GM18508 (cell line): Measurements from ENCODE around the gene ZNF776.
"Not testable (repeated sequence)": the region's sequence is repeated elsewhere in the genome, so short reads cannot be mapped to it uniquely, and the experiment has no call there.

Source experiments
- ATAC-seq: cut with Tn5 transposase; IDR thresholded peaks from one replicate; pipeline ENCODE4 v1.9.1; 2021; ENCODE audit warnings: moderate number of reproducible peaks; ENCODE audit not compliant: insufficient read depth, unreplicated experiment

Gene ZNF776

DNA sequence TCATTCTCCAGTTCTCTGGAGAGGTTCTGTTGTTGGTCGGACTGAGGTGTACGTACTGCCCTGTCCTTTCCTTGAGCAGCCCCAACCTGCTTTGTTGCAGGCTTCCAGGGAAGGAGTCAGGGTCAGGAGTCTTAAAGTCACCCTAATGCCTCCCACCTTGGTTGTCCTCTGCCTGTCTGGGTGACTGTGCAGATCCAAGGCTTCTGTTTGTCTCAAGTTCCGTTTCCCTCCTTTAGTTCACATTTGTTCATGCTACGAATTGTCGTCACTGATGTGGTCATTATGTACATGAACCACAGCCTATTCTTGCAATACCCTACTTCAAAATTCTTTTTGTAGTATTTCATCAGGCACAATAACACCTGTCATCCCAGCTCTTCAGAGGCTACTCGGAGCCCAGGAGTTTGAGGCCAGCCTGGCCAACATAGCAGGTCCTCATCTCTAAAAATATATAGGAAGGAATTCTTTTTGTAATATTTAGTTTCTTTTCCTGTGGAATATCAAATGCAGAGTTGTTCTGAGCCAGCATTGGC is 30.2 kb downstream of the ZNF776 start:
- ATAC-seq: no peak

GRCh38 chr19:57778336-57778735 is 31.7 kb downstream of the ZNF776 start:
- no peak for ATAC-seq

GRCh38 chr19:57779220-57779845 is 32.7 kb downstream of the ZNF776 start:
- ATAC-seq: no peak

DNA sequence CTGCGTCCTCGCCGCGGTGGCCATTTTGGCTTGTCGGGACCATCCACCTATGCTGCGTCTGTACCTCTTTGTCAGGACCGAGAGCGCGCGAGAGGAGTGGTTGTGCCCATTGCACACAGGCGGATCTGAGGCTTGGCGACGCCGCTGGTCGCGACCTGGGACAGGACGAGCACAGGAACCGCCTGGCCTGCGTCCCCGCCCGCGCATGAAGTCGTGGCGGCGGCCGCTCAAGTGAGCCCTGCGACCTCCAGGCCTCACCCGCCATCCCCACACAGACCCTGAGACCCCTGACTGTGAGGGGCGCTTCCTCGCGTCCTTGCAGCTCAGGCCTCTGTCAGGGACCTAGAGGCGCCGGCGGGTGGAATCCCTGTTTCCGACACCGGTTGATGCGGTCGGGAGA is 39.7 kb downstream of the ZNF776 start:
- ATAC-seq: no peak

DNA sequence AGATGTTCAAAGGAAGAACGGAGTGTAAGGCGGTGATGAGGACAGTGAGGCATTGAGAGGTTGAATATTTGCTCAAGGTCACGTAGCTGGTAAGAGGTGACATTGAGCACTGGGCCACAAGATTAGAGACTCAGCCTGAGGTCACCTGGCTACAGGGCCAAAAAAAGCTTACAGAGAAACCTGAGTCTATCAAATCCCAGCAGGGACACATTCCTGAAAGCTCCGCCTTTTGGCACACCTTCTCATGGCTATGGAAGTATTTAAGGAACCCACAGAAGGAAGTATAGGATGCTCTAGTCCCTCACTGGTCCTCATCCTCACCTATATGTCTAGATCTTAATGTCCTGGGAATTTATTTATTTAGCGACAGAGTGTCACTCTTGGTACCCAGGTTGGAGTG is 40.3 kb downstream of the ZNF776 start:
- ATAC-seq: no peak

GRCh38 chr19:57788114-57788692 is 41.6 kb downstream of the ZNF776 start:
- no peak for ATAC-seq

DNA sequence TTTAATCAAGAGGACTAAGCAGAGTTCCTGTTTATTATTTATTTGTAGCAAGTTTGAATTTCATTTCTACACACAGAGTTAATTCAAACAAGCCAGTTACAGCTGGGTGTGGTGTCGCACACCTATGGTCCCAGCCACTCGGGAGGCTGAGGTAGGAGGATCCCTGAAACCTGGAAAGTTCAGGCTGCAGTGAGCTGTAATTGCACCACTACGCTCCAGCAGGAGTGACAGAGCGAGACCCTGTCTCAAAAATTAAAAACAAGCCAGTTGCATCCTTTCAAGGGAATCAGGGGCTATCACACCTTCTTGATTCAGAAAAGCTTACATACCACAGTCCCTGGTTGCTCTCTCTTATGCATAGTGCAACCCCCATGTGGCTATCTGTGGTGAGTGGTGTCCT is 42.7 kb downstream of the ZNF776 start:
- ATAC-seq: no peak

DNA sequence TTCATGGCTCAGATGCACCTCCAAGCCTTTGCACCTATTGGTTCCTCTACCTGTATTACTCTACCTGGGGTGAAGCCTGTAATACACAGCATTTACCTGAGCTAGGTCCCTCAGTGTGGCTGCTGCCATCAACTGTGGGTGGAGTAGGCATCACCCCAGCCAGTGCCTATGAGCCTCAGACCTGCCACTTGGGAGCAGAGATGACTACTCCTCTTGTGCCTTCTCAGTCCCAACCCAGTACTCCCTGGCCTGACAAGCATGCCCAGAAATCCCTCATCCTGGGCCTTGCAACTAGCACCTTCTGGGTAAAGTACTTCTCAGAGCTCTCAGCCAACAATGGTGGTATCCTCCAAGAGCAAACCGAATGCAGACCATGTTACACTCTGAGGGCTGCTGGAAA is 50.0 kb downstream of the ZNF776 start:
- ATAC-seq: not testable (repeated sequence)

GRCh38 chr19:57800696-57801095 is 54.1 kb downstream of the ZNF776 start:
- no peak for ATAC-seq

- no peak for ATAC-seq
Measured at GRCh38 chr19:57802269-57802668, 55.7 kb downstream of the ZNF776 start.

- ATAC-seq: no peak
Measured at GRCh38 chr19:57803265-57803593, 56.6 kb downstream of the ZNF776 start.

DNA sequence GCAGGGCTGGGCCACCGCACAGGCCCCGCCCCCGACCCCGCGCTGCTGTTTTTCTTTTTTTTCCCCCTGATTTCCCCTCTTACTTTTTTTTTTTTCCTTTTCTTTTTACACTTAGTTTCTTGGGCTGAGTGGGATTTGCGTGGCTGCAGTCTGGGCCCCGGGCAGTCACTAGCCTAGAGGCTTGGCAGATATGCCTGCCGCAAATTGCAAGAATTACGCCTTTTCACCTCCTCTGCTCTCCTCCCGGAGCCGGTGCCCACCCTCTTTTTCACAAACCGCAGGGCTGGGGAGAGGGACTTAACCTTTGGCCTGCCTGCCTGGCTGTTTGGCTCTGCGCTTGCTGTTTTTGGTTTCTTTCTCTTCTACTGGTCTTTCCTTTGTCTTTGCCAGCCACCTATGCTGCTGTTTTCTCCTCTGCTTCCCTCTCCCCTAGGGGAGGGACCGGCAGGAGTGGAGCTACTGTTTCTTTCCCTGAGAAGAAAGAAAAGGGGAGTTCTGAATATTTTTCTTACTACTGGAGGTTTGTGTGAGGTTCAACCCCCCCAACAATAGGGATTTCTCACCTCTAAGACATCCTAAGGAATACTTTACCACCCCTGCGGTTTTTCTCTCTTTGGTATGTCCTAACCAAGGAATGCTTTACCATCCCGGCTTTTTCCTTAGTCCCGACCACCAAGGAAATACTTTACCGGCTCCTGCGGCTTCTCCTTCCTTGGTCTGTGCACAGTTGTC is 57.1 kb downstream of the ZNF776 start:
- ATAC-seq: no peak

- ATAC-seq: no peak
Measured at GRCh38 chr19:57807541-57807940, 60.9 kb downstream of the ZNF776 start.
